IMR-90 (cell line): ENCODE data around the gene SLC29A3. TPM values are rescaled to one million over a fixed set of nuclear protein-coding genes. Genes with fewer than 3 reads are reported as not detected.

Source experiments
- ATAC-seq: fragments of 200-7000 bp; cut with Tn5 transposase; 2 replicates; pipeline ENCODE4 v1.9.1; 2020; ENCODE audit warnings: low read depth, mild to moderate bottlenecking, moderate library complexity
- BruUV-seq: library from RNA; stranded (reverse); fragments of 400-500 nt; replicated peaks from 2 replicates; lab custom pipeline; 2021; lab: Mats Ljungman, UMichigan
- CTCF ChIA-PET: fragments of 300-600 bp; formaldehyde crosslinking; extraction: SDS; loops from one replicate; lab custom pipeline; 2021; ENCODE audit warnings: antibody characterized with exemption; lab: Yijun Ruan, JAX
- POLR2A ChIA-PET: fragments of 300-600 bp; sonication (Branson Sonifier 250); formaldehyde crosslinking; loops from one replicate; lab custom pipeline; 2022; ENCODE audit warnings: antibody characterized with exemption; ENCODE audit not compliant: unreplicated experiment; lab: Charles Lee
- DNase-seq: peaks from one replicate; pipeline ENCODE4 v3.0.0; 2013
- H2AFZ ChIP-seq: replicated peaks from 2 replicates; pipeline ENCODE3; 2013; ENCODE audit warnings: low read length, mild to moderate bottlenecking; ENCODE audit not compliant: poor library complexity
- H2AK5ac ChIP-seq: 2 replicates; pipeline ENCODE4 v1.6.1; 2013; ENCODE audit warnings: low read depth, low read length, inconsistent platforms
- H2AK9ac ChIP-seq: replicated peaks from 2 replicates; pipeline ENCODE3; 2013; ENCODE audit warnings: mild to moderate bottlenecking, low read depth, low read length, moderate library complexity; ENCODE audit not compliant: poor library complexity
- H2BK120ac ChIP-seq: 2 replicates; pipeline ENCODE4 v1.6.1; 2013; ENCODE audit warnings: low read depth, low read length, inconsistent platforms
- H2BK15ac ChIP-seq: 3 replicates; pipeline ENCODE4 v1.6.1; 2013; ENCODE audit warnings: low read depth, low read length, inconsistent platforms
- H2BK20ac ChIP-seq: 2 replicates; pipeline ENCODE4 v1.6.1; 2013; ENCODE audit warnings: low read depth, mild to moderate bottlenecking, inconsistent platforms, low read length, moderate library complexity
- H2BK5ac ChIP-seq: 2 replicates; pipeline ENCODE4 v1.6.1; 2013; ENCODE audit warnings: mild to moderate bottlenecking, low read depth, low read length, inconsistent platforms; ENCODE audit not compliant: poor library complexity, severe bottlenecking
- H3K14ac ChIP-seq: replicated peaks from 2 replicates; pipeline ENCODE4 v1.6.1; 2013; ENCODE audit warnings: low read depth, low read length, inconsistent platforms
- H3K18ac ChIP-seq: 2 replicates; pipeline ENCODE4 v1.6.1; 2013; ENCODE audit warnings: low read depth, low read length, control low read depth
- H3K23ac ChIP-seq: 2 replicates; pipeline ENCODE4 v1.6.1; 2013; ENCODE audit warnings: low read depth, low read length, inconsistent platforms
- H3K27ac ChIP-seq: 2 replicates; pipeline ENCODE4 v1.5.1; 2013; ENCODE audit warnings: mild to moderate bottlenecking, control low read depth, low read length; ENCODE audit not compliant: insufficient read depth
- H3K27me3 ChIP-seq: 2 replicates; pipeline ENCODE4 v1.6.1; 2013; ENCODE audit warnings: low read length; ENCODE audit not compliant: control insufficient read depth, insufficient read depth
- H3K36me3 ChIP-seq: 2 replicates; pipeline ENCODE4 v1.6.1; 2013; ENCODE audit warnings: low read length, mixed read lengths; ENCODE audit not compliant: control insufficient read depth, insufficient read depth
- H3K4ac ChIP-seq: 2 replicates; pipeline ENCODE4 v1.6.1; 2013; ENCODE audit warnings: low read depth, low read length, inconsistent platforms
- H3K4me1 ChIP-seq: 2 replicates; pipeline ENCODE4 v1.6.1; 2013; ENCODE audit warnings: low read length, mixed read lengths; ENCODE audit not compliant: control insufficient read depth, insufficient read depth
- H3K4me2 ChIP-seq: 2 replicates; pipeline ENCODE4 v1.6.1; 2013; ENCODE audit warnings: low read depth, mild to moderate bottlenecking, control low read depth, low read length, moderate library complexity
- H3K4me3 ChIP-seq: 2 replicates; pipeline ENCODE4 v1.5.1; 2013; ENCODE audit warnings: low read depth, mild to moderate bottlenecking, control low read depth, low read length, moderate library complexity; ENCODE audit not compliant: insufficient read depth
- H3K56ac ChIP-seq: 2 replicates; pipeline ENCODE4 v1.6.1; 2013; ENCODE audit warnings: low read length, inconsistent platforms; ENCODE audit not compliant: insufficient read depth; ENCODE audit errors: extremely low read depth
- H3K79me1 ChIP-seq, 2 experiments: 2 replicates each; pipeline ENCODE4 v1.6.1; 2013; ENCODE audit warnings: low read length in 2 of 2, inconsistent platforms in 1 of 2, low read depth in 1 of 2
- H3K9ac ChIP-seq: 2 replicates; pipeline ENCODE4 v1.6.1; 2013; ENCODE audit warnings: low read depth, low read length, control low read depth
- H3K9me1 ChIP-seq: 2 replicates; pipeline ENCODE4 v1.6.1; 2013; ENCODE audit warnings: low read length, inconsistent platforms; ENCODE audit not compliant: insufficient read depth
- H3K9me3 ChIP-seq: 2 replicates; pipeline ENCODE4 v1.6.1; 2013; ENCODE audit warnings: low read length; ENCODE audit not compliant: control insufficient read depth, insufficient read depth
- H4K20me1 ChIP-seq: 2 replicates; pipeline ENCODE4 v1.6.1; 2013; ENCODE audit warnings: low read length, inconsistent platforms; ENCODE audit not compliant: insufficient read depth
- H4K5ac ChIP-seq: 2 replicates; pipeline ENCODE4 v1.6.1; 2013; ENCODE audit warnings: mild to moderate bottlenecking, low read depth, low read length, control low read depth
- H4K8ac ChIP-seq, 2 experiments: 2 replicates each; pipeline ENCODE4 v1.6.1; 2013; ENCODE audit warnings: low read depth in 2 of 2, low read length in 2 of 2, control low read depth in 1 of 2, inconsistent platforms in 1 of 2
- H4K91ac ChIP-seq: 2 replicates; pipeline ENCODE4 v1.6.1; 2013; ENCODE audit warnings: low read depth, low read length, inconsistent platforms; ENCODE audit not compliant: insufficient read depth
- BHLHE40 ChIP-seq: fragments of 150-350 bp; IDR thresholded peaks from 2 replicates; pipeline ENCODE4 v1.6.1; 2016; ENCODE audit warnings: mild to moderate bottlenecking, low read depth, low read length
- MAFK ChIP-seq: IDR thresholded peaks from 2 replicates; pipeline ENCODE4 v1.6.1; 2012; ENCODE audit warnings: low read depth, low read length, improper control_type of control experiment
- MXI1 ChIP-seq: IDR thresholded peaks from 2 replicates; pipeline ENCODE4 v1.6.1; 2012; ENCODE audit warnings: low read depth, mild to moderate bottlenecking, low read length, moderate library complexity, borderline replicate concordance
- NFE2L2 ChIP-seq: fragments of 150-350 bp; IDR thresholded peaks from 2 replicates; pipeline ENCODE4 v1.6.1; 2016; ENCODE audit warnings: low read depth, mild to moderate bottlenecking, low read length
- SMC3 ChIP-seq: fragments of 150-350 bp; IDR thresholded peaks from 2 replicates; pipeline ENCODE4 v1.6.1; 2016; ENCODE audit warnings: low read depth, mild to moderate bottlenecking, antibody characterized with exemption, low read length, moderate library complexity
- WGBS, 2 experiments: methylation state at CpG; one replicate each; pipeline versions ENCODE4 v1.1.5 to v1.1.7; 2013; ENCODE audit warnings: missing lambda C conversion rate in 2 of 2; ENCODE audit not compliant: insufficient read length in 1 of 2; ENCODE audit errors: extremely low coverage in 2 of 2; 5-methylcytosine and 5-hydroxymethylcytosine counted together
- dilution Hi-C: fragments of 300-500 bp; cut with HindIII; formaldehyde crosslinking; loops from one replicate; pipeline ENCODE4 v1.14.3; 2018; ENCODE audit warnings: low sequenced_read_pairs; ENCODE audit not compliant: unreplicated experiment
- in situ Hi-C: fragments of 300-500 bp; cut with MboI; formaldehyde crosslinking; loops from 3 replicates; pipeline ENCODE4 v1.14.3; 2019; ENCODE audit warnings: low sequenced_read_pairs, inconsistent platforms, mixed read lengths
- intact Hi-C: fragments of 100-400 bp; cut with micrococcal nuclease; formaldehyde crosslinking; loops from 2 replicates; pipeline ENCODE4 v1.10.0; 2022
- polyA plus RNA-seq, 3 experiments: library from polyadenylated mRNA; depleted of rRNA; stranded (reverse); fragments of >200 nt; gene quantifications; 2 replicates each; pipeline ENCODE4 v1.2.3, GENCODE V29; 2012; ENCODE audit warnings: low replicate concordance in 1 of 3
- total RNA-seq: library from RNA; depleted of rRNA; stranded (reverse); fragments of >200 nt; gene quantifications from 2 replicates; pipeline ENCODE4 v1.2.3, GENCODE V29; 2012
- TF ChIP-seq, protein P1 (sequence below): fragments of 150-350 bp; IDR thresholded peaks from 2 replicates; pipeline ENCODE4 v1.6.1; 2017; ENCODE audit warnings: mild to moderate bottlenecking, antibody characterized with exemption, low read length, low read depth
- TF ChIP-seq, protein P2 (sequence below): conservative IDR thresholded peaks from 2 replicates; pipeline ENCODE4 v1.5.1; 2012; ENCODE audit warnings: mild to moderate bottlenecking, low read depth, low read length, improper control_type of control experiment

SLC29A3 gene
- total and polyA plus RNA-seq, 2 of the 4 experiments (the other 2 are of a cell fraction) = 0.72 to 3.0 TPM

DNA sequence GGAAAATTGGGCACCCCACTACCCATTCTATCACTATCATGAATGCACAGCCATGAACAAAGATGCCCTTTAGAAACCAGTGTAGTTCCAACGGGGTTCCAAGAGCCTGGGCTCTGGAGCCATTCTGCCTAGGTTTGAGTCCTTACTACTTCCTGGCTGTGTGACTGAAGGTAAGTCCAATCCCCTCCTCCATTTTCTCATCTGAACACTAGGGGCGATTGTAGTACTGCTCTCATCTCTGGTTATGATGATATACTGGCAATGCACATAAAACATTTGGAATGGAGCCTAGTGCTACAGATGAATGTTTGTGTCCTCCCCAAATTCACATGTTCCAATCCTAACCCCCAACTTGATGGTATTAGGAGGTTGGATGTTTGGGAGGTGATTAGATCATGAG is 49.6 kb downstream of the SLC29A3 start:
- no CpG with 5 or more reads among the region's 2 CpGs for WGBS, 2 experiments

More for the DNA sequence above, 49.6 kb downstream of the SLC29A3 start:
- Histone ChIP-seq H3K79me1 (no peaks in the 10 kb centered on the region), H3K9ac (no peak overlapping the region), H3K14ac (no peak overlapping the region), H2BK20ac (no peak overlapping the region), H3K27me3 (peaks cover 32% of the 10 kb centered on the region), H4K5ac (no peak overlapping the region), H2BK5ac (no peak overlapping the region), H3K9me1 (no peaks in the 10 kb centered on the region), H3K4me1 (peaks cover 2% of the 10 kb centered on the region), H4K8ac (no peak overlapping the region), H3K9me3 (no peaks in the 10 kb centered on the region), H3K27ac (no peak overlapping the region), H3K23ac (no peak overlapping the region), H2BK120ac (no peak overlapping the region), H2BK15ac (no peak overlapping the region), H2AFZ (no peak overlapping the region), H2AK9ac (no peak overlapping the region), H3K4ac (no peak overlapping the region), H3K4me3 (no peak overlapping the region), H3K18ac (no peak overlapping the region), H3K4me2 (no peak overlapping the region), H4K20me1 (no peaks in the 10 kb centered on the region), H4K91ac (no peak overlapping the region), H3K56ac (no peak overlapping the region), H3K36me3 (no peaks in the 10 kb centered on the region), H2AK5ac (no peak overlapping the region)
- POLR2A ChIA-PET = no interaction called here
- TF ChIP-seq, protein P1, sequence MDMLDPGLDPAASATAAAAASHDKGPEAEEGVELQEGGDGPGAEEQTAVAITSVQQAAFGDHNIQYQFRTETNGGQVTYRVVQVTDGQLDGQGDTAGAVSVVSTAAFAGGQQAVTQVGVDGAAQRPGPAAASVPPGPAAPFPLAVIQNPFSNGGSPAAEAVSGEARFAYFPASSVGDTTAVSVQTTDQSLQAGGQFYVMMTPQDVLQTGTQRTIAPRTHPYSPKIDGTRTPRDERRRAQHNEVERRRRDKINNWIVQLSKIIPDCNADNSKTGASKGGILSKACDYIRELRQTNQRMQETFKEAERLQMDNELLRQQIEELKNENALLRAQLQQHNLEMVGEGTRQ = no peak
- TF ChIP-seq SMC3 (no peak), NFE2L2 (no peak), MAFK (no peak), BHLHE40 (no peak), MXI1 (no peak)
- TF ChIP-seq, protein P2, sequence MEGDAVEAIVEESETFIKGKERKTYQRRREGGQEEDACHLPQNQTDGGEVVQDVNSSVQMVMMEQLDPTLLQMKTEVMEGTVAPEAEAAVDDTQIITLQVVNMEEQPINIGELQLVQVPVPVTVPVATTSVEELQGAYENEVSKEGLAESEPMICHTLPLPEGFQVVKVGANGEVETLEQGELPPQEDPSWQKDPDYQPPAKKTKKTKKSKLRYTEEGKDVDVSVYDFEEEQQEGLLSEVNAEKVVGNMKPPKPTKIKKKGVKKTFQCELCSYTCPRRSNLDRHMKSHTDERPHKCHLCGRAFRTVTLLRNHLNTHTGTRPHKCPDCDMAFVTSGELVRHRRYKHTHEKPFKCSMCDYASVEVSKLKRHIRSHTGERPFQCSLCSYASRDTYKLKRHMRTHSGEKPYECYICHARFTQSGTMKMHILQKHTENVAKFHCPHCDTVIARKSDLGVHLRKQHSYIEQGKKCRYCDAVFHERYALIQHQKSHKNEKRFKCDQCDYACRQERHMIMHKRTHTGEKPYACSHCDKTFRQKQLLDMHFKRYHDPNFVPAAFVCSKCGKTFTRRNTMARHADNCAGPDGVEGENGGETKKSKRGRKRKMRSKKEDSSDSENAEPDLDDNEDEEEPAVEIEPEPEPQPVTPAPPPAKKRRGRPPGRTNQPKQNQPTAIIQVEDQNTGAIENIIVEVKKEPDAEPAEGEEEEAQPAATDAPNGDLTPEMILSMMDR = no peak
- dilution Hi-C loops (no loop called here), intact Hi-C loops (no loop called here), in situ Hi-C loops (no loop called here)
- ATAC-seq = no peak
- CTCF ChIA-PET = interaction anchor here (1.9 kb wide), 1 partner anchor 50 kb away, joined by 4 read pairs; the partner anchor contains the start of gene SLC29A3
- no TSS peak for BruUV-seq
- no peak for DNase-seq
